Activated naive CD4-positive, alpha-beta T cell treated with anti-CD3 and anti-CD28 coated beads, Interleukin-2, amount 10 ng/mL, durations not matched to agents 7 days and 5 days (primary cell): ENCODE data around the gene LPCAT3.
"Not testable (repeated sequence)": the region's sequence is repeated elsewhere in the genome, so short reads cannot be mapped to it uniquely, and the experiment has no call there.

Experiments used
- CTCF ChIA-PET: fragments of 350-600 bp; sonication (Branson Sonifier 250); formaldehyde crosslinking; loops from one replicate; lab custom pipeline; 2021; ENCODE audit warnings: antibody characterized with exemption; lab: Charles Lee
- DNase-seq: peaks from one replicate; pipeline ENCODE4 v3.0.0-alpha.2; 2020
- H3K27ac Mint-ChIP-seq: one replicate; pipeline ENCODE4 v1.8.0; 2021; ENCODE audit warnings: mild to moderate bottlenecking, moderate library complexity, mixed read lengths
- H3K27me3 Mint-ChIP-seq: one replicate; pipeline ENCODE4 v1.8.0; 2021; ENCODE audit warnings: mild to moderate bottlenecking, mixed read lengths
- H3K36me3 Mint-ChIP-seq: one replicate; pipeline ENCODE4 v1.8.0; 2021; ENCODE audit warnings: mixed read lengths
- H3K4me1 Mint-ChIP-seq: one replicate; pipeline ENCODE4 v1.8.0; 2021; ENCODE audit warnings: mixed read lengths
- H3K4me3 Mint-ChIP-seq: one replicate; pipeline ENCODE4 v1.8.0; 2021; ENCODE audit warnings: mild to moderate bottlenecking, moderate library complexity, mixed read lengths
- H3K9me3 Mint-ChIP-seq: one replicate; pipeline ENCODE4 v1.8.0; 2021; ENCODE audit warnings: mixed read lengths

LPCAT3 gene

GRCh38 chr12:7018350-7019042 lies at the start of gene LPCAT3:
Gene LPCAT3, minus strand, starts transcription at chr12:7018476. Its CDS starts 52 bp downstream, at chr12:7018424.
- no peaks in the 10 kb centered on the region for H3K9me3 Mint-ChIP-seq
- H3K4me1 Mint-ChIP-seq, result peaks cover 34% of the 10 kb centered on the region
- peak within 1 kb of the TSS; percentile 87 for H3K27ac Mint-ChIP-seq
- CTCF ChIA-PET, result interaction anchor here (0.8 to 2.2 kb wide), 12 partner anchors 9 to 93 kb away, joined by 3 to 13 read pairs (median 4); partner anchors contain the start of genes C12orf57, C1R, C1RL and RNU7-1
- H3K36me3 Mint-ChIP-seq, result peaks cover 11% of the 10 kb centered on the region
- peak within 1 kb of the TSS; percentile 86 for H3K4me3 Mint-ChIP-seq
- H3K27me3 Mint-ChIP-seq, result peaks cover 4% of the 10 kb centered on the region
- DNase-seq, result peak; percentile 98

GRCh38 chr12:7067096-7067495 lies 48.8 kb upstream of the LPCAT3 start:
- no peaks in the 10 kb centered on the region for H3K4me1 Mint-ChIP-seq
- no peak for DNase-seq
- H3K4me3 Mint-ChIP-seq, result no peak overlapping the region
- no peaks in the 10 kb centered on the region for H3K9me3 Mint-ChIP-seq
- peaks cover 37% of the 10 kb centered on the region for H3K27me3 Mint-ChIP-seq
- CTCF ChIA-PET, result no interaction called here
- no peaks in the 10 kb centered on the region for H3K36me3 Mint-ChIP-seq
- H3K27ac Mint-ChIP-seq, result no peak overlapping the region

- H3K4me3 Mint-ChIP-seq, result no peak overlapping the region
- no peaks in the 10 kb centered on the region for H3K4me1 Mint-ChIP-seq
- no peak for DNase-seq
- no peak overlapping the region for H3K27ac Mint-ChIP-seq
- H3K36me3 Mint-ChIP-seq, result no peaks in the 10 kb centered on the region
- CTCF ChIA-PET, result interaction anchor here (1.5 kb wide), 1 partner anchor 19 kb away, joined by 3 read pairs; no protein-coding TSS in a partner anchor
- H3K9me3 Mint-ChIP-seq, result no peaks in the 10 kb centered on the region
- peaks cover 35% of the 10 kb centered on the region for H3K27me3 Mint-ChIP-seq
These were observed 48.3 kb upstream of the LPCAT3 start for GRCh38 chr12:7066596-7066995.

GRCh38 chr12:7065073-7065623 lies 46.9 kb upstream of the LPCAT3 start:
- no peaks in the 10 kb centered on the region for H3K4me1 Mint-ChIP-seq
- H3K4me3 Mint-ChIP-seq, result no peak overlapping the region
- CTCF ChIA-PET, result interaction anchor here (1.5 kb wide), 1 partner anchor 18 kb away, joined by 3 read pairs; no protein-coding TSS in a partner anchor

GRCh38 chr12:7064516-7064915 lies 46.2 kb upstream of the LPCAT3 start:
- H3K4me3 Mint-ChIP-seq, result no peak overlapping the region
- H3K4me1 Mint-ChIP-seq, result no peaks in the 10 kb centered on the region
- no peaks in the 10 kb centered on the region for H3K36me3 Mint-ChIP-seq
- H3K27me3 Mint-ChIP-seq, result peaks cover 43% of the 10 kb centered on the region
- no peak for DNase-seq
- CTCF ChIA-PET, result no interaction called here
- H3K27ac Mint-ChIP-seq, result no peak overlapping the region
- H3K9me3 Mint-ChIP-seq, result no peaks in the 10 kb centered on the region

More at GRCh38 chr12:7065073-7065623, 46.9 kb upstream of the LPCAT3 start:
- no peak overlapping the region for H3K27ac Mint-ChIP-seq
- no peaks in the 10 kb centered on the region for H3K9me3 Mint-ChIP-seq
- peaks cover 46% of the 10 kb centered on the region for H3K27me3 Mint-ChIP-seq
- no peaks in the 10 kb centered on the region for H3K36me3 Mint-ChIP-seq
- no peak for DNase-seq

GRCh38 chr12:7061596-7061995 lies 43.3 kb upstream of the LPCAT3 start:
- H3K36me3 Mint-ChIP-seq, result no peaks in the 10 kb centered on the region
- H3K4me3 Mint-ChIP-seq, result no peak overlapping the region
- no peak for DNase-seq
- no peak overlapping the region for H3K27ac Mint-ChIP-seq
- H3K4me1 Mint-ChIP-seq, result no peaks in the 10 kb centered on the region
- CTCF ChIA-PET, result no interaction called here
- H3K9me3 Mint-ChIP-seq, result no peaks in the 10 kb centered on the region
- H3K27me3 Mint-ChIP-seq, result peaks cover 40% of the 10 kb centered on the region

- DNase-seq, result no peak
- CTCF ChIA-PET, result no interaction called here
- Mint-ChIP-seq H3K27ac (no peak overlapping the region), H3K4me3 (no peak overlapping the region), H3K36me3 (no peaks in the 10 kb centered on the region), H3K27me3 (peaks cover 36% of the 10 kb centered on the region), H3K9me3 (no peaks in the 10 kb centered on the region), H3K4me1 (no peaks in the 10 kb centered on the region)
These were observed 42.9 kb upstream of the LPCAT3 start for GRCh38 chr12:7061138-7061537.

GRCh38 chr12:7060353-7060954 lies 42.2 kb upstream of the LPCAT3 start, which contains the start of gene C1S:
Gene C1S, plus strand, starts transcription at chr12:7060718. Its CDS starts 1,195 bp downstream, at chr12:7061913.
- Mint-ChIP-seq H3K4me1 (no peaks in the 10 kb centered on the region), H3K27me3 (peaks cover 41% of the 10 kb centered on the region), H3K36me3 (no peaks in the 10 kb centered on the region), H3K27ac (no peak within 1 kb of the TSS), H3K4me3 (no peak within 1 kb of the TSS), H3K9me3 (no peaks in the 10 kb centered on the region)
- DNase-seq, result no peak
- CTCF ChIA-PET, result interaction anchor here (1.2 kb wide), 1 partner anchor 28 kb away, joined by 4 read pairs; no protein-coding TSS in a partner anchor

- no peaks in the 10 kb centered on the region for H3K9me3 Mint-ChIP-seq
- CTCF ChIA-PET, result interaction anchor here (0.7 to 1.2 kb wide), 3 partner anchors 27 to 136 kb away, joined by 3 to 4 read pairs (median 3); no protein-coding TSS in a partner anchor
- H3K27me3 Mint-ChIP-seq, result peaks cover 48% of the 10 kb centered on the region
- no peak overlapping the region for H3K27ac Mint-ChIP-seq
- H3K4me1 Mint-ChIP-seq, result no peaks in the 10 kb centered on the region
- no peak for DNase-seq
- no peaks in the 10 kb centered on the region for H3K36me3 Mint-ChIP-seq
- no peak overlapping the region for H3K4me3 Mint-ChIP-seq
These were observed 41.5 kb upstream of the LPCAT3 start for GRCh38 chr12:7059780-7060179.

GRCh38 chr12:7058850-7059395 lies 40.6 kb upstream of the LPCAT3 start:
- CTCF ChIA-PET, result interaction anchor here (0.8 to 1.2 kb wide), 3 partner anchors 26 to 134 kb away, joined by 3 to 4 read pairs (median 3); no protein-coding TSS in a partner anchor
- H3K9me3 Mint-ChIP-seq, result no peaks in the 10 kb centered on the region
- H3K4me1 Mint-ChIP-seq, result no peaks in the 10 kb centered on the region
- no peak overlapping the region for H3K27ac Mint-ChIP-seq
- no peaks in the 10 kb centered on the region for H3K36me3 Mint-ChIP-seq
- DNase-seq, result no peak
- H3K27me3 Mint-ChIP-seq, result peaks cover 55% of the 10 kb centered on the region
- H3K4me3 Mint-ChIP-seq, result no peak overlapping the region

- H3K27ac Mint-ChIP-seq, result no peak overlapping the region
- no peak for DNase-seq
- H3K27me3 Mint-ChIP-seq, result peaks cover 55% of the 10 kb centered on the region
- CTCF ChIA-PET, result interaction anchor here (0.8 kb wide), 1 partner anchor 41 kb away, joined by 3 read pairs; no protein-coding TSS in a partner anchor
- no peaks in the 10 kb centered on the region for H3K4me1 Mint-ChIP-seq
- H3K4me3 Mint-ChIP-seq, result no peak overlapping the region
- H3K36me3 Mint-ChIP-seq, result no peaks in the 10 kb centered on the region
- H3K9me3 Mint-ChIP-seq, result no peaks in the 10 kb centered on the region
These were observed 40.0 kb upstream of the LPCAT3 start for GRCh38 chr12:7058163-7058845.

- H3K4me3 Mint-ChIP-seq, H3K4me1 Mint-ChIP-seq, DNase-seq, H3K36me3 Mint-ChIP-seq, H3K27ac Mint-ChIP-seq, H3K9me3 Mint-ChIP-seq: not testable (repeated sequence)
- CTCF ChIA-PET, result interaction anchor here (1.0 to 1.2 kb wide), 3 partner anchors 23 to 111 kb away, joined by 3 to 4 read pairs (median 3); no protein-coding TSS in a partner anchor
- H3K27me3 Mint-ChIP-seq, result peaks cover 55% of the 10 kb centered on the region
These were observed 37.5 kb upstream of the LPCAT3 start for GRCh38 chr12:7055736-7056135.

- H3K27ac Mint-ChIP-seq, result no peak overlapping the region
- H3K27me3 Mint-ChIP-seq, result peaks cover 52% of the 10 kb centered on the region
- no peak for DNase-seq
- H3K9me3 Mint-ChIP-seq, result peaks cover 2% of the 10 kb centered on the region
- peaks cover 2% of the 10 kb centered on the region for H3K36me3 Mint-ChIP-seq
- H3K4me3 Mint-ChIP-seq, result no peak overlapping the region
- no peaks in the 10 kb centered on the region for H3K4me1 Mint-ChIP-seq
- CTCF ChIA-PET, result interaction anchor here (0.6 to 1.2 kb wide), 2 partner anchors 110 to 165 kb away, joined by 3 read pairs; no protein-coding TSS in a partner anchor
These were observed 36.6 kb upstream of the LPCAT3 start for GRCh38 chr12:7054925-7055324.
